Measurements from ENCODE around the gene GABRR1.

DNA sequence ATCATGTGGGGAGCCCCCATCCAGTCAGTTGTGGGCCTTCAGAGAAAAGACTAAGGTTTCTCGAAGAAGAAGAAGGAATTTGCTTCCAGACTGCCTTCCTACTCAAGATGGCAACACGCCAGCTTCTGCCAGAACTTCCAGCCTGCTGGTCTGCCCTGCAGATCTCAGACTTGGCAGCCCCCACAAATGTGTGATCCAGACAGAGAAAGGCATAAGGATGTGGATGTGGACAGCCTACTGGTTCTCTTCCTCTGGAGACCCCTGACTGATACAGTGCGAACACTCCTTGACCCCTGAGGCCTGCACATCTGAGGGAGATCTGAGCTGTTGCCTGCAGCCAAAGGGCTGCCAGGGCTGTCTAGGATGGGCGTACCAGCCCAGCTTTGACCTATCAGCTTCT is 8.6 kb downstream of the GABRR1 start:
- TF ChIP-seq POLR2AphosphoS5 (IDR thresholded peaks at IDR 0.05) (no peak), POLR2A (IDR thresholded peaks at IDR 0.05) (no peak)
